NCI-H2029 (cell line): Measurements from ENCODE around the gene TRIM40.
A peak's percentile ranks its signal among the peaks of the same experiment; 100 is the strongest.

Experiments used
- DNase-seq: peaks from one replicate; lab custom pipeline; 2025; lab: John Stamatoyannopoulos, UW

The TRIM40 gene, protein sequence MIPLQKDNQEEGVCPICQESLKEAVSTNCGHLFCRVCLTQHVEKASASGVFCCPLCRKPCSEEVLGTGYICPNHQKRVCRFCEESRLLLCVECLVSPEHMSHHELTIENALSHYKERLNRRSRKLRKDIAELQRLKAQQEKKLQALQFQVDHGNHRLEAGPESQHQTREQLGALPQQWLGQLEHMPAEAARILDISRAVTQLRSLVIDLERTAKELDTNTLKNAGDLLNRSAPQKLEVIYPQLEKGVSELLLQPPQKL

DNA sequence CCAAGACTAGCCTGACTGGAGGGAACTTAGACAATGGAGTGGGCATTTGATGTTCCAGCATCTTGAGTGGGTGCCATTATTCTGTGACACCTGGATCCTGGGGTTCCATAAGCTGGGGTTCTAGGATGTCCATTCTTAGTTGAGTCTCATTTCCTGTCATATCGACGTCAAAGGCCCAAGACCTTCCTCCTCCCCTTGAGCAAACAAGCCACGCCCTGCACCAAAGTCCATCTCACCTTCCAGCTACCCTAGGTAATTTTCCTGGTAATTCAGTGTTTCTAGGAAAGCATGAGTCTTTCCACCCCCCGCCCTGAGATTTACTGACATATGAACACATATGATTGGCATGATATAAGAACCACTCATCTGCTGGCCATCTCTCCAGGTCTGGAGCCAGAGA lies at the start of gene TRIM40:
TRIM40 (plus strand) TSS at position 384 of the 400 bp plus-strand sequence. CDS start 897 bp downstream, outside the sequence.
- DNase-seq: no peak

DNA sequence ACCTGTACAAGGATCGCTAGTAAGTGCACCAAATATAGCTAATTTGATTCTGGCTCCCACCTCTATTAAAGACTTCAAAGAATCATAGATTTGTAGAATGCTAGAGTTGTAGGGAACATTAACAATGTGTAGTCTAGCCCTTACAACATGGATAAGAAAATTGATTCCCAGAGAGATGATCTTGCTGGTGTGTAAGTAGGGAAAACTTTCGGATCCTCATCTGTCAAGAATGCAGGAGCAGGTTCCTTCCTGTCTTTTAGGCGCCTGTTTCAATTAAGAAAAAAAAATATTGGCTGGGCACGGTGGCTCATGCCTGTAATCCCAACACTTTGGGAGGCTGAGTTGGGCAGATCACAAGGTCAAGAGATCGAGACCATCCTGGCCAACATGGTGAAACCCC lies 48.1 kb upstream of the TRIM40 start:
- DNase-seq: no peak

DNA sequence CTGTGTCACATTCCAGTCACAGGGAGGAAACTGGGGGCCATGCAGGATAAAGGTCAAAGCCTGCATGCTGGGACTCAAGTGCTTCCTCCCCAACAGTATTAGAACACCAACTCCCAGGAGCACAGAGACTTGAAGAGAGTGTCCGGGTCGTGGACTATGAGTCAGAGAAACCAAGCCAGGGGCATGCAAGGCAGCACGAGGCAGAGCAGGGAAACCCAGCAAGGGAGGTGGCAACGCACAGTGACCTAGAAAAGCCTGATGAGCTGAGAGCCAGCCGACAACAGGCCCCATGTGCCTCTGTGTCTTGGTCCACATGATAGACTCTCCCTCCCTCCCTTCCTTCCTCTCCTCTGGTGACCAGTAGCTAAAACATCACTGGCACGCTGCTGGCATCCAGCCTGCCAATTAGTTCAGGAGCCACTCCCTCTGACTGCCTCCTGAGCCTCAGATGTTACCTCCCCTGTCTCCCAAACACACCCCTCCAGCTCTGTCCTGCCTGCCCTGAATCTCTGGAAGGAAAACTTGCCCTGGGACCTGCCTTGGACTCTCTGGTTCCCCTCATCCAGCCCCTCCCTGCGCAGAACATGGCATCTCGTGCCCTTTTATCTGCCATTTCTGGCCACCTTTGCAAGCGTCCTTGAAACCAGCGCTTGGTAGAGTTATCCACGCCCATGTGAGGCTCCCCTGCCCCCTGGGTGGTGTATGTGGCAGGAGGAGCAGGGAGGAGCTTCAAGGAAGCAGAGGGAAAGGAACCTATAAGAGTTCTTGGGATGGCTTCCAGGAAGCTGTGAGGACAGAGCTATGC lies 44.2 kb upstream of the TRIM40 start:
- DNase-seq: no peak

DNA sequence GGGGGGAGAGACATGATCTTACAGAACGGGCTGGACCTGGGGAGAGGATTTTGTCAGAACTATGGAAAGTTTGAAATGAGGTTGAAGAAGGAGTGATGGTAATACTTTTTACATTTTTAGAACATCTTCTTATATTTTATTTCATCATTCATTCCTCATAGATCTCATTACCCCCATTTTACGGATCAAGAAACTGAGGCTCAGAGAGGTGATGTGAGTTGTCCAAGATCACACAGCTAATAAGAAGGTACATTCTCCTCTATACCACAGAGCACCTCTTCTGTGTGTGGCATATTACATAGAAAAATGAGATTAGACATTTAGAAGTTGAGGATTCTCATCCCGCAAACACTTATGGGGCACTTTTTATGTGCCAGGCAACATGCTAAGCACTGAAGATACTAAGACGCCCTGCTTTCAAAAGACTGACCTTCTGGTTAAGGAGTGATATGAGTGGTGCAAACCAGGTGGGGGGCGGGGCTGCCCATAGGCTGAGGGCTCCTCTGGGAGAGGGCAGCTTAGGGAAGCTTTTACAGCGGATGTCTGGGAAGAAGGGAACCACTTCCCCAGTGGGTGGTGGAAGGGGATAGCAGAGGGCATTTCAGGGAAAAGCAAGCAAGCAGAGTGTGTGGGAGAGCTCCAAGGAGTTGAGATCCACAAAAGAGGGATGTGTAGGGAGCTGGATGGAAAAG lies 42.9 kb upstream of the TRIM40 start:
- no peak for DNase-seq

DNA sequence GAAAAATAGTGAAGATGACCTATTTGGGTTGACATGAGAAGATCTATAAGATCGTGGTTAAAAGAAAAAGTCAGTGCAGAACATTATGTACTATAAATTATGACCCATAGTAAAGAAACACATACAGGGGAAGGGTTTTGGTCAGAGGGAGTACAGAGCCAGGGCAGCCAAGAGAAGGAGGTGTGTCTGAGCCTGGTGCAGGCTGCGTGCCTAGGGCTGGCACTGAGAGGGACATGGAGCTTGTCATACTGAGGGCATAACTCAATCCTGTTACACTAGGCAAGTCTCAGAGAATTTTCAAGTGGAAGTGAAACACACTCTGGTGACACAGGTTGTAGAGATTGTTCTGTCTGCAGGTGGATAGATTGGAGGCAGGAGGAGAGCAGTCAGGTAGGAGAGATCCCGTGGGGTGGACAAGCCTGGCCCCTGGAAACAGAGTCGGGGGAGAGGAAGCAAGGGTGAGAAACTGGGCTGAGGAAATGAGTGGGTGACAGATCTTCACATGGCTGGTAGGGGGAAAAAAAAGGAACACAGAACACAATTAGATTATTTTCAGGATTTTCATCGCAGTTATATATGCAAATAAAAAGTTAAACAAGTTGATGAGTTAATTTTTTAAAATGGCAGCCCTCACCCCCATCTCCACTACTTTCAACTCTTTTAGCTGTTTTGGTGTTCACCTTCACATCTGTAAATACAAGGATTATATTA lies 41.8 kb upstream of the TRIM40 start:
- no peak for DNase-seq

DNA sequence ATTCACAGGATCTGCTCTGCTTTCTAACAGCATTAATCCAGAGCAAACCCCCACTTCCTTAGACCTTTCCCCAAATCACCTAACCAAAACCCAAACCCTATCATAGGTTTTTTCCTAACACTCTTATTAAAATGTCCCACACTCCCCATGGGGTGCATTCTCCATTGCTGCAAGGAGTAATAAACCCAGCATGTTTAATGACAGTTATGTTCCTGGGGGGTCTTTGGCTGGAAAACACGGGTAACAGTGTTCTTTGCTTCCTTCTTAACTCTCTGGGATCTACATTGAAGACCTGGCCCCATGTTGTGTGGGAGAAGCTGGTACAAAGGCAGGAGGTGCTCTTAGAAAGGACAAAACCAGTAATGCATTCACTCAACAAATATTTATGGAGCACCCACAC lies 39.1 kb upstream of the TRIM40 start:
- no peak for DNase-seq

DNA sequence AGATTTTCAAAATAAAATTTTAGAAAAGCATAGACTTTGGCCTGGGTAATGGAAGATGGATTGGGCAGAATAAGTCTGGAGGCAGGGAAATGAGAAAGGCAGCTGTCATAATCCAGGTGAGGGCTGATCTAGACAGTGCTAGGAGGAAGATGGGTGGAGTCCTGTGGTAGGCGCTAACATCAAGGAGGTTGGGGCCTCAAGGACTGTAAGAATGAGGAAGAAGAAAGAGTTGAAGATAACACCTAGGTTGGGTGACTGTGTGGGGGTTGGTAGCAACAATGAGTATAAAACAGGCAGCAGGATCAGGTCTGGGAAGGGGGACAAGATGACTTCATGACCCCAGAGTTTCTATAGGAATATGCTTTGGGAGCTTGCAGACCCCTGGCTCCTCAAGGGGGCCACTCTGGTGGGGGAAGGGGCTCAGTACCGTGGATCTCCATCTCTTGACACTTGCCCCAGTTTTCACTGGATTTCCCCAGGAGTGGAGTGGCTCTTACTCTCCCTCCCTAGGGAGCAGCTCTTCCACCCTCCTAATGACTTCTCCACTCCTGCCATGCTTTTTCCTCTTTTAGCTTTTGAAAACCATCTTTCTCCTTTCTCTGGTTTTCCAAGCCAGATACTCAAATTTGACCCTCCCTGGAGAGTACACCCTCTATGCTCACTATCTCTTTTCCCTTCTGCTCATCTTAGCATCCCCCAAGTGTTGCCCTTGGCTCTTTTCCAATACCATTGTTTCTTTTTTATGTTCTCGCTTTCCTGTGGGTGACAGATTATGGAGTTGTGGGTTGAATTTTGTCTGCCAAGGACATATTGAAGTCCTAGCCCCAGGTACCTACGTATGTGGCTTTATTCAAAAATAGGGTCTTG lies 37.8 kb upstream of the TRIM40 start:
- no peak for DNase-seq

DNA sequence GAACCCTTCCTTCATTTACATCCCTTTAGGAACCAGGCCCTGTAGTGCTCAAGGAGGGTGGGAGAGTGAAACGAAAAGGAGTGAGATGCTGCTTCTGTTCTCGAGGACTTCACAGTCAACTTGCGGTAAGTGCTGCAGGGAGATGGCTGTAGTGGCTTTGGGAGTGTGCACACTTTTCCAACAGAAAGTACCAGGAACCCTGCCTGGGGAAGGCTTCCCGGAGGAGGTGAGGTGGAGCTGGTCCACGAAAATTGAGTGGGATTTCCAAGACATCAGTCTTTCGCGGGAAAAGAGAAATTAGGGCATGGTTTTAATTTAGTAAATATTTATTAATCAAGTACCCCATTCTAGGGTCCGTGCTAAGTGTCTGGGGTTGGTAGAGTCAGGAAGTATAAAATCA lies 35.8 kb upstream of the TRIM40 start:
- no peak for DNase-seq

DNA sequence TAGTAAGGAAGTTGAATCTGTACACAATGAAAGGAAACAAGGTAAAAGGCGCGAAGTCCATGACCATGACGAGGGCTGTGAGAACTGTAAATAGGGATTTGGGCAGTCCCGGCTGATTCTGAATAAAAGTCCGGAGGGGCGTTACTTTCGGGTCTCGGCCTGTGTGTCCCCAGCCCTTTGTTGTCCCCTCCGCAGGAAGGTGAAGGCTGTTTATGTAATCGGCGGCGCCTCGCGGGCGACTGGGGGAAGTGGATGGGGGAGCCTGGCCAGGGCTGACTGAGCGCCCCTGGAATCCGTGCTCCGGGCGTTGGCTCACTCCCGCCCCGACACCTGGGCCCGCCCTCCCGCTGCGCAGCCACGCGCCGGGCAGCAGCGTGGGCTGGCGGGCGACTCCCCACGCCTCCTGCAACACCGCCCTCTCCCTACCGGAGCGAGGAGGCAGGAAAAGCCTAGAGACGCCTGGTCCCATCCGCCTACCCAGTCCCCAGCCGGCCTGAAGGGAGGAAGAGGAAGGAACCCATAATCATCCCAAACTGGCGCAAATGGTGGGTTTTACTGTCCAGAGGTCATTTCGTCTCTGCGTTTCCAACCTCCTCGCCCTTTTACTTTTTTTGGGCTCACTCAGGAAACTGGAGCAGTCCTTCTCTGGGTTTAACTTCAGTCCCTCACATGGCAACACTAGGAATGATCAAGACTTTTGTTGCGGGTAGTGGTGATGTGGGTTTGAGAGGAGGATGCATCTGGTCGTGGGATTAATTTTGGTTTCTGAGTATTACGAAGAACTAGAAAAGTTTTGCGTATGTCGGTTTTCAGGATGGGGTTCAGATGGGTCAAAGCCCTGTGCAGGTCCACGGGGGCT lies 35.1 kb upstream of the TRIM40 start:
- DNase-seq: no peak

DNA sequence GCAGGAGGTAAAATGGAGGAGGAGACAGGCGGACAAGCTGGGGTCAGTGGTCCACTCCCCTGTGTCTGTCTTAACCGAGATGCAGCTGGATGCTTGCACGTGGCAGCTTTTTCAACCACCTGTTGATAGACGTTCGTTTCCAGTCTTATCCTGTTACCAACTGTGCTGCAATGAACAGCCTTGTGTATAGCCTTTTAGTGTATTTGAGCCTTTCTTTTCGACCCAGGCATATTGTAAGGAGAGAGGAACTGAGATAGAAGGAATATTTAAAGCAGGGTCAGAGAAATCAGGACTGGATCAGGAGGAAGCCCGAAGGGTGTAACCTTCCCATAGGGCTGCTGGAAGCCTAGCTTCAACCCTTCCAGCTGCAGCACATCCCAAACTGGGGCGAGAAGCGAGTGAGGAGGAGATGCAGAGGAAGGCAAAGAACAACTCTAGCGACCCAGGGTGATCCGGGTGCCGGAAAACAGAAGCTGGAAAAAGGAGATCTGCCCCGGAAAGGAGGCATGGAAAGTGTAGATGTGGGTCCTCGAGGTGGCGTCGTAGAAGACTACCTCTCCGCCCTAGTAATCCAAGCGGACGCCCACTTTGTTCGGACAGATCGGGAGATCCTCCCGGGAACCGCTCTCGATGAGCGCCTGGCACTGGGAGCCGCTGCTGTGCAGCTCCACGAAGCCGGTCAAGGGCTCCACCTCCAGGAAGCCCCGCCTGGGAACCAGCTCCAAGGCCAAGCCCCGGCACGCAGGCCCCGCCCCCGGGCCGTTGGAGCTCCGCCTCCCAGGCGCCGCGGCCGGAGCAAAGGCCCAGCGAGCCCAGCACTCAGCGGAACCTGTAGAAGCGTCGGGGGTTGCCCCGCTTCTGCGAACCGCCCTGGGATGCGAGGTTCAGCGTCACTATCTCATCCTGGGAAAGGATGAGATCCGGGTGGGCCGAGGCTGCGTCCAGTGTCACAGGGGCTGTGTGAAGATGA lies 34.2 kb upstream of the TRIM40 start:
- peak; percentile 80 for DNase-seq

DNA sequence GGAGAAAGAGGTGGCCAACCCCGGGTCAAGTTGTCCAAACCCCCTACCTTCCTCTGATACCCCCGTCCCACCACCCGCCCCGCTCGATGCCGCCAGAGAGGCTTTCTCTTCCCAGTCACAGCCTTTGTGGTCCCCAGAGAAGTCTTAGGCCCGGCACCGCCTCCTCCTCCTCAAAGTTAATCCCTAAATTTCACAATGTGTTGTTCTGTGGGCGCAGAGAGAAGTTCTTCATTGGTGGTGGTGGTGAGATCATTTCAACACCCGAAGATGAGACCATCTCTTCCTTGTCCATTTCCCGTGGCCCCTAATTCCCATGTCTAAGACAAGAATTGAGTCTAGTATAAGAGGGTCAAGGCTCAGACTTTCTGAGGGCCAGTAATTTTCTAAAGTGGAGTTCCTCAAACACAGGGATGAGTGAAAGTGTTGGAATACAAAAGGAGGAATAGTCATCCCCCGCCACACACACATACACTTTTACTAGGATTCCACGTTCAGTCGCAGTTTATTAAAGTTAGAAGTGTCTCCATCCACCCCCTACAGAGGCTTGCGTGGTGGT lies 33.4 kb upstream of the TRIM40 start:
- DNase-seq: no peak

DNA sequence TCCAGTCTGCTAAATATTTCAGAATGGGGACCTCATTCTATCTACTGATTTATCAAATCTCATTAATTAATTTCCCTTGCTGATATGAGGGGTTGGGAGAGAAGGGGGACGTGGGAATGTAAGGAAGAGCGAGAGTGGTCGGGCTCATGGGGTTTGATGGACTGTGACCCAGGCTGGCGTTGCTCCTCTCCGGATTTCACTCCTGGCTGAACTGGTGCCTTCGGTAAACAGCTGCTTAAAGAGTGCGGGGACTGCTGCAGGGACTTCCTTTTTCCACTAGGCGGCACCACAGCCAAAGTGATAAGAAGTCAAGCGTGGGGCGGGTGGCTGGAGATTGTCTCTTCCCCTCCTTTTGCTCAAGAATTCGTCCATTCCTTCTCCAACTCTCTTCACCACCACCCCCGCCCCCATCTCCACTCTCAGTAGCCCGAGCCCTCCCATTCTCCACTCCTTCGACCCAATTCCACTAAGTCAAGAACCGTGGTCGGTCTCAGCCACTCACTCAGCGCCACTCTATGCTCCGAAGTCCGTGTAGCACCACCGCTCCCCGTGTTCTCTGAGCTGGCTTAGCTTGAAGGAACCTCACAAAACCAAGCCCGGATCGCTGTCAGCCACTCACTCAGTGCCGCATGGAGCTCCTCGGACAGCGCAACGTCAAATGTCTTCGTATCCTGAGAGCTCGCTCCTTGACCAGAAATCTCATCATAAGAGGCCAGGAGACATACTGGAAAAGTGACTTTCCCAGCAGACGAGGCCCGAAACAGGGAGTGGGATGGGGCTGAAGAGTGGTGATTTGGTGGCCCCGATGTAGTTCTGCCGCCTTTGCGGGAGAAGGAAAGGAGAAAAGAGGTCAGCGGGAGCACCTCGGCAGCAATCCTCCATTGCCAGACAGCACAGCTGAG lies 32.7 kb upstream of the TRIM40 start:
- DNase-seq: peak; percentile 73

DNA sequence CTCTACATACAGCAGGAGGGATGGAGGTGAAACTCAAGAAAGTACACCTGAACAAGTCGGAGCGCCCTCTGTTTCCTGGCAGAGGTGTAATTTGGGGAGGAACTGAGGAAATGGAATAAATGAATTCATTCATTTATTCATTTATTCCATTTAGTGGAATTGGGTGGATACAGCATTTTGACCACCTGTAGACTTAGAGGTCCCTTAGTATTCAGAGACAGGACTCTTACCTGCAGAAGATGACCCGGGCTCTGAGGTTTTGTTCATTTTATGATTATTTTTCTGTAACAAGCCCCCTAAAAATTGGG lies 32.1 kb upstream of the TRIM40 start:
- no peak for DNase-seq

DNA sequence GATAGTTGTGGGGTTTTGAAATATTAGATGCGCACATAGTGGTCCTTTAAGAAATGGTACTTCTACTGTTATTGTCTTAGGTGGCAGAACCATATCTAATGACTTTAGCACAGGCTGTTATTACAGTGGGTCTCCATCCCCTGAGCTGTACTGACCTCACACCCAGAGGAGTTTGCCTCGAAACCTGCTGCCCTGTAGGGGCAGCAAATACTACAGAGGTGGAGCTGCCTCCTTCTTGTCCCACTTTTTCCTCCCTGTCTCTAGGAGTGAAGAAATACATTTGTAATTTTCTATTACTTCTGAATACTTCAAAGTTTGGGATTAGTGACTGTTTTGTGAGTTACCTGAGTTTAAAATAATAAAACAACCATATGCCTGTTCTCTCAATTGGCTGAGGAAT lies 31.3 kb upstream of the TRIM40 start:
- no peak for DNase-seq

DNA sequence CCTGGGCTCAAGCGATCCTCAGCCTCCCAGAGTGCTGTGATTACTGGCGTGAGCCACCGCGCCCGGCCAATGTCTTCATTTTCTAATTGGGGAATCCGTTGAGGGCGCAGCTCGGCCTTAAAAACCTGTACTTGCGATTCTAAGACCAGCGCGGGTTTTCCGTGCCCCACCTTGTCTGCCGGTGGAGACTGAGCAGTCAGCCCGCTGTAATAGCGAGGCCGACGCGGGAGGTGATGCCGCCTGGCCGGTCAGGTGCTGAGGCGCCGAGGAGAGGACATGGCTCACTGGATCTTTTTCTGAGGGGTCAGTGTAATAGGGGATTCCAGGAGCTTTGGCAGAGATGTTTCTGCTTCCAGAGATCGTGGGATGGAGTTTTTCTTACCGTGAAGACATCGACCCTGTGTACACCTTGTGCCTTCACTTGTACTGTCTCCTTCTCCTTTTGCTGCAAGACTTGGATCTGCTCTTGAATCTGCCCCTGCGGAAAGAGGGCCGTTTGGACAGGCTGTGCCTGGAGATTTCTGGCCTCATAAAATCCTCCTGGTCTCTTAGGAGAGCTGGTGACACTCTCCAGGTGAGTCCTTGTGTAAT lies 24.6 kb upstream of the TRIM40 start:
- no peak for DNase-seq

DNA sequence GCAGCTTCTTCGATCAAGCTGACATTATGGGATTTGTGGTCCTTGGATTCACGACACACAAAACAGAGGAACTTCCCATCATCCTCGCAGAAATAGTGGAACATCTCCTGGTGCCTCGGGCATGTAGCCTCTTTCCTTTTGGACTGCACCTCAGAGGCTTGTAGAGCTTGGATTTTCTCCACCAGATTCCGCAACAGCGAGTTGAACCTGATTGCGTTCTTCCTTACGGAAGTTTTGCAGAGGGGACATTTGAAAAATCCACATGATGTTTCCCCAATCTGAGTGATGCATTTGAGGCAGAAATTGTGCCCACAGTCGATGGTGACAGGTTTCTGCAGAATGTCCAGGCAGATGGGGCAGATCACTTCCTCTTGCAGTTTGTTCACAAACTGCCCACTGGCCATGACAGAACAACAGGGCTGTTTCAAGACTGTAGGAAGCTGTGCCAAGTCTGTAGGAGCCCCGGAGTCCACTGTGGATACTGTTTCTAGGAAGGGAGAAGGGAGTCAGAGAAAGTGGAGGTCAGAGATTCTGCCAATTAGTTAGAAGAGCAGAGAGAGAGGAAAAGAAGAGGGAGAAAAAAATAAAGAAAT lies 23.4 kb upstream of the TRIM40 start:
- no peak for DNase-seq
